ENCODE measurements around the gene DBT.

DNA sequence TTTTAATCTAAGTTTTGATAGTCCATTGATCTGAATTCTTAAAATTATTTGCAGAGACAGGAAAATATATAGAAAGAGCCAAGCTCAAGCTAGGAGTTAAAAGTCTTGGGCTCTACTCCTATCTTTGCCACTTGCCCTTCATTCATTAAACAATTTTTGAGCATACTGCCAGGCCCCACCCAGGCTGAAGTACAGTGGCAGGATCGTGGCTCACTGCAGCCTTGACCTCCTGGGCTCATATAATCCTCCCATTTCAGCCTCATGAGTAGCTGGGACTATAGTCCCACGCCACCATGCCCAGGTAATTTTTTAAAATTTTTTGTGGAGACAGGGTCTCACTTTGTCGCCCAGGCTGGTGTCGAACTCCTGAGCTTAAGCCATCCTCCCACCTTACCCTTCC lies 108.4 kb downstream of the DBT start:
- TF ChIP-seq POLR2AphosphoS5 (IDR thresholded peaks at IDR 0.05; ENCODE audit: borderline replicate concordance, low read depth, low read length) (no peak), EZH2 (IDR thresholded peaks at IDR 0.05) (no peak), FOXP2 (optimal IDR thresholded peaks at IDR 0.05; ENCODE audit: control extremely low read depth, extremely low read length, insufficient read depth) (no peak)
